ENCODE data around the gene COL13A1.
A peak's percentile ranks its signal among the peaks of the same experiment; 100 is the strongest.

The COL13A1 gene

GRCh38 chr10:69767793-69768192 lies 33.9 kb upstream of the COL13A1 start:
- Histone ChIP-seq H3K27ac (ENCODE audit: low read depth, low read length) (no peak overlapping the region), H3K79me2 (ENCODE audit: control insufficient read depth, insufficient read depth, low read length, unreplicated experiment) (no peaks in the 10 kb centered on the region), H2AFZ (ENCODE audit: low read length, unreplicated experiment) (no peak overlapping the region)

GRCh38 chr10:69768386-69768785 lies 33.3 kb upstream of the COL13A1 start:
- Histone ChIP-seq H3K36me3 (ENCODE audit: insufficient read depth, low read length) (no peaks in the 10 kb centered on the region), H3K4me3 (ENCODE audit: low read depth, low read length) (no peak overlapping the region), H3K27me3 (ENCODE audit: insufficient read depth, low read length) (peaks cover 6% of the 10 kb centered on the region; the same call in 1 of the 2 replicates), H3K27ac (ENCODE audit: low read depth, low read length) (no peak overlapping the region), H3K79me2 (ENCODE audit: control insufficient read depth, insufficient read depth, low read length, unreplicated experiment) (no peaks in the 10 kb centered on the region), H3K4me1 (ENCODE audit: control insufficient read depth, insufficient read depth, low read length, unreplicated experiment) (peaks cover 13% of the 10 kb centered on the region), H2AFZ (ENCODE audit: low read length, unreplicated experiment) (no peak overlapping the region)

More at GRCh38 chr10:69767793-69768192, 33.9 kb upstream of the COL13A1 start:
- Histone ChIP-seq H3K27me3 (ENCODE audit: insufficient read depth, low read length) (peaks cover 6% of the 10 kb centered on the region; the same call in 1 of the 2 replicates), H3K4me1 (ENCODE audit: control insufficient read depth, insufficient read depth, low read length, unreplicated experiment) (peaks cover 13% of the 10 kb centered on the region), H3K4me3 (ENCODE audit: low read depth, low read length) (no peak overlapping the region), H3K36me3 (ENCODE audit: insufficient read depth, low read length) (no peaks in the 10 kb centered on the region)

GRCh38 chr10:69769395-69769992 lies 32.2 kb upstream of the COL13A1 start:
- Histone ChIP-seq H3K27me3 (ENCODE audit: insufficient read depth, low read length) (no peaks in the 10 kb centered on the region), H3K27ac (ENCODE audit: low read depth, low read length) (no peak overlapping the region), H3K4me3 (ENCODE audit: low read depth, low read length) (no peak overlapping the region), H3K4me1 (ENCODE audit: control insufficient read depth, insufficient read depth, low read length, unreplicated experiment) (peaks cover 13% of the 10 kb centered on the region), H2AFZ (ENCODE audit: low read length, unreplicated experiment) (peak overlapping the region; percentile 87), H3K36me3 (ENCODE audit: insufficient read depth, low read length) (no peaks in the 10 kb centered on the region), H3K79me2 (ENCODE audit: control insufficient read depth, insufficient read depth, low read length, unreplicated experiment) (no peaks in the 10 kb centered on the region)

GRCh38 chr10:69772933-69773704 lies 28.6 kb upstream of the COL13A1 start:
- H3K27ac ChIP-seq (ENCODE audit: low read depth, low read length): no peak overlapping the region

GRCh38 chr10:69774596-69774995 lies 27.1 kb upstream of the COL13A1 start:
- H2AFZ ChIP-seq (ENCODE audit: low read length, unreplicated experiment): no peak overlapping the region
- peaks cover 14% of the 10 kb centered on the region for H3K27me3 ChIP-seq (ENCODE audit: insufficient read depth, low read length)
- no peaks in the 10 kb centered on the region for H3K79me2 ChIP-seq (ENCODE audit: control insufficient read depth, insufficient read depth, low read length, unreplicated experiment)
- H3K27ac ChIP-seq (ENCODE audit: low read depth, low read length): no peak overlapping the region
- peaks cover 2% of the 10 kb centered on the region for H3K4me1 ChIP-seq (ENCODE audit: control insufficient read depth, insufficient read depth, low read length, unreplicated experiment)
- H3K4me3 ChIP-seq (ENCODE audit: low read depth, low read length): no peak overlapping the region
- H3K36me3 ChIP-seq (ENCODE audit: insufficient read depth, low read length): no peaks in the 10 kb centered on the region

More at GRCh38 chr10:69772933-69773704, 28.6 kb upstream of the COL13A1 start:
- Histone ChIP-seq H3K79me2 (ENCODE audit: control insufficient read depth, insufficient read depth, low read length, unreplicated experiment) (no peaks in the 10 kb centered on the region), H3K4me1 (ENCODE audit: control insufficient read depth, insufficient read depth, low read length, unreplicated experiment) (peaks cover 13% of the 10 kb centered on the region), H3K36me3 (ENCODE audit: insufficient read depth, low read length) (no peaks in the 10 kb centered on the region), H2AFZ (ENCODE audit: low read length, unreplicated experiment) (no peak overlapping the region), H3K27me3 (ENCODE audit: insufficient read depth, low read length) (0 out of 2 replicates have a peak, but pooled peaks cover 3% of the 10 kb centered on the region), H3K4me3 (ENCODE audit: low read depth, low read length) (no peak overlapping the region)

- Histone ChIP-seq H3K4me1 (ENCODE audit: control insufficient read depth, insufficient read depth, low read length, unreplicated experiment) (no peaks in the 10 kb centered on the region), H3K4me3 (ENCODE audit: low read depth, low read length) (no peak overlapping the region), H3K27me3 (ENCODE audit: insufficient read depth, low read length) (peaks cover 60% of the 10 kb centered on the region), H3K79me2 (ENCODE audit: control insufficient read depth, insufficient read depth, low read length, unreplicated experiment) (no peaks in the 10 kb centered on the region), H2AFZ (ENCODE audit: low read length, unreplicated experiment) (no peak overlapping the region), H3K27ac (ENCODE audit: low read depth, low read length) (no peak overlapping the region), H3K36me3 (ENCODE audit: insufficient read depth, low read length) (no peaks in the 10 kb centered on the region)
These were observed 21.6 kb upstream of the COL13A1 start for GRCh38 chr10:69780077-69780476.

- H3K36me3 ChIP-seq (ENCODE audit: insufficient read depth, low read length): no peaks in the 10 kb centered on the region
- no peaks in the 10 kb centered on the region for H3K79me2 ChIP-seq (ENCODE audit: control insufficient read depth, insufficient read depth, low read length, unreplicated experiment)
- no peak overlapping the region for H3K4me3 ChIP-seq (ENCODE audit: low read depth, low read length)
- no peak overlapping the region for H3K27ac ChIP-seq (ENCODE audit: low read depth, low read length)
- no peak overlapping the region for H2AFZ ChIP-seq (ENCODE audit: low read length, unreplicated experiment)
- peaks cover 68% of the 10 kb centered on the region for H3K27me3 ChIP-seq (ENCODE audit: insufficient read depth, low read length)
- H3K4me1 ChIP-seq (ENCODE audit: control insufficient read depth, insufficient read depth, low read length, unreplicated experiment): no peaks in the 10 kb centered on the region
These were observed 20.1 kb upstream of the COL13A1 start for GRCh38 chr10:69781576-69781975.

- no peak overlapping the region for H2AFZ ChIP-seq (ENCODE audit: low read length, unreplicated experiment)
These were observed 18.2 kb upstream of the COL13A1 start for GRCh38 chr10:69783515-69783914.

GRCh38 chr10:69786791-69787190 lies 14.9 kb upstream of the COL13A1 start:
- H2AFZ ChIP-seq (ENCODE audit: low read length, unreplicated experiment): peak overlapping the region; percentile 53
- H3K4me1 ChIP-seq (ENCODE audit: control insufficient read depth, insufficient read depth, low read length, unreplicated experiment): no peaks in the 10 kb centered on the region
- H3K27ac ChIP-seq (ENCODE audit: low read depth, low read length): no peak overlapping the region
- H3K36me3 ChIP-seq (ENCODE audit: insufficient read depth, low read length): no peaks in the 10 kb centered on the region
- no peaks in the 10 kb centered on the region for H3K79me2 ChIP-seq (ENCODE audit: control insufficient read depth, insufficient read depth, low read length, unreplicated experiment)
- H3K4me3 ChIP-seq (ENCODE audit: low read depth, low read length): no peak overlapping the region
- peaks cover 41% of the 10 kb centered on the region for H3K27me3 ChIP-seq (ENCODE audit: insufficient read depth, low read length)

More at GRCh38 chr10:69783515-69783914, 18.2 kb upstream of the COL13A1 start:
- Histone ChIP-seq H3K36me3 (ENCODE audit: insufficient read depth, low read length) (no peaks in the 10 kb centered on the region), H3K4me3 (ENCODE audit: low read depth, low read length) (no peak overlapping the region), H3K27me3 (ENCODE audit: insufficient read depth, low read length) (peaks cover 66% of the 10 kb centered on the region), H3K4me1 (ENCODE audit: control insufficient read depth, insufficient read depth, low read length, unreplicated experiment) (no peaks in the 10 kb centered on the region), H3K27ac (ENCODE audit: low read depth, low read length) (no peak overlapping the region), H3K79me2 (ENCODE audit: control insufficient read depth, insufficient read depth, low read length, unreplicated experiment) (no peaks in the 10 kb centered on the region)

- Histone ChIP-seq H3K79me2 (ENCODE audit: control insufficient read depth, insufficient read depth, low read length, unreplicated experiment) (no peaks in the 10 kb centered on the region), H3K4me1 (ENCODE audit: control insufficient read depth, insufficient read depth, low read length, unreplicated experiment) (no peaks in the 10 kb centered on the region), H2AFZ (ENCODE audit: low read length, unreplicated experiment) (no peak overlapping the region), H3K4me3 (ENCODE audit: low read depth, low read length) (no peak overlapping the region), H3K36me3 (ENCODE audit: insufficient read depth, low read length) (no peaks in the 10 kb centered on the region), H3K27me3 (ENCODE audit: insufficient read depth, low read length) (peaks cover 37% of the 10 kb centered on the region), H3K27ac (ENCODE audit: low read depth, low read length) (no peak overlapping the region)
These were observed 14.0 kb upstream of the COL13A1 start for GRCh38 chr10:69787681-69788080.

GRCh38 chr10:69789164-69789576 lies 12.5 kb upstream of the COL13A1 start:
- Histone ChIP-seq H3K36me3 (ENCODE audit: insufficient read depth, low read length) (no peaks in the 10 kb centered on the region), H3K4me1 (ENCODE audit: control insufficient read depth, insufficient read depth, low read length, unreplicated experiment) (no peaks in the 10 kb centered on the region), H2AFZ (ENCODE audit: low read length, unreplicated experiment) (no peak overlapping the region), H3K27ac (ENCODE audit: low read depth, low read length) (no peak overlapping the region), H3K79me2 (ENCODE audit: control insufficient read depth, insufficient read depth, low read length, unreplicated experiment) (no peaks in the 10 kb centered on the region), H3K4me3 (ENCODE audit: low read depth, low read length) (no peak overlapping the region), H3K27me3 (ENCODE audit: insufficient read depth, low read length) (peaks cover 30% of the 10 kb centered on the region)
